Measurements from ENCODE around the gene FNIP2.

- TF ChIP-seq EZH2 (IDR thresholded peaks at IDR 0.05; ENCODE audit: low read length, unreplicated experiment) (no peak), CTCF (conservative IDR thresholded peaks at IDR 0.05; ENCODE audit: low read depth, low read length) (no peak), EZH2phosphoT487 (IDR thresholded peaks at IDR 0.05; ENCODE audit: borderline replicate concordance, low read length) (no peak)
These were observed 101.4 kb downstream of the FNIP2 start for GRCh38 chr4:158870282-158870625.

Measured in PC-3 (cell line).